Measurements from ENCODE around the gene DYRK1A.

Gene DYRK1A

GRCh38 chr21:37365517-37366481 lies 774 bp upstream of the DYRK1A start:
- DNase-seq (ENCODE audit: low read depth in 2 of 2): no peak

DNA sequence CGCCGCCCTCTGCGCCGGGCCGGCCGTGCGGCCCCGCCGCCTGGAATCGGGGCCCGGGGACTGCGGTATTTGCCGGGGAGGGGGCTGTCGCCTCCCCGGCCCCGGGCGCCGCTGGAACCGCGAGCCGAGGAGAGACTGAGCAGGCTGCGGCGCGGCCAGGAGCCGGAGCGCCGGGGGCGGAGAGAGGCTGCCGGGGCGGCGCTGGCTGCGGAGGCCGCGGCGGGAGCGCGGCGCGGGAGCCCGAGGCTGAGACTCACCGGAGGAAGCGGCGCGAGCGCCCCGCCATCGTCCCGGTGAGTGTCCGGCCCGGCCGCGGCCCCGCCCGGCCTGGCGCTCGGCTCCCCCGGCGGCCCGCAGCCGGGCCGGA lies 746 bp downstream of the DYRK1A start:
- DNase-seq (ENCODE audit: low read depth in 2 of 2): no peak

- no peak for DNase-seq (ENCODE audit: low read depth in 2 of 2)
Observed at GRCh38 chr21:37367703-37368540, 1.3 kb downstream of the DYRK1A start.

DNA sequence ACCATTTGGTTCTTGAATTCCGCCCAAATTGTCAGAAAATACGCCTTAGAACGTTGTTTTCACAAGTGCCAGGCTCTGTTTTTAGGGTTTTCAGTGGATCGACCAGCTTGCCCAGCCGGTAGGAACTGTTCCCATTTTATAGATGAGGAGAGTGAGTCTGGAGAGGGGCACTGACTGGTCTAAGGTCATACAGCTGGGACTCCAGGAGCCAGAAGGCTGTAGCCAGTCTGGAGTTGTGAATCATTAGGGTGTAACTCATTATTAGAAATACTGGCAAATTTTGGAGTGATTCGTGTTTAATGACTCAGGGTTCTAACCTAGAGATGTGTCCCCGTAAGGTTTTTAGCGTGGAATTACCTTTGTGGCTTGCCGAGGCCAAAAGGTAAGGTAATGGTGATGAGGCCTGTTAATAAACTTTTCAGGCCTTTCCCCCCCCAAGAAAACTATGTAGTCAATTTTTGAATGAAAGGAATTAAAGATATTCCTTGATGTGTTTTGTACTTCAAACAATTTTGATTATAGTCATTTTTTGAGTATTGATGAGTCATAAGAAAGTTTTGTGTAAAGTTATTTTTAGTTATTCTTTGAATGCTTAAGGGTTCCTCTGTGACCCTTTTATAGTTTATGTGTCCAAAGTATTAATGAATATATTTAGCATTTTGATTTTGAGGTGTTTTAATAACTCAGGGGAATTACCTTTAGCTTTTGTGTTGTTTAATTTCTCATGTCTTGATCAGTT lies 2.1 kb downstream of the DYRK1A start:
- DNase-seq (ENCODE audit: low read depth in 2 of 2): no peak

GRCh38 chr21:37369307-37369854 lies 2.8 kb downstream of the DYRK1A start:
- DNase-seq (ENCODE audit: low read depth in 2 of 2): no peak

GRCh38 chr21:37370152-37371040 lies 3.8 kb downstream of the DYRK1A start:
- no peak for DNase-seq (ENCODE audit: low read depth in 2 of 2)

DNA sequence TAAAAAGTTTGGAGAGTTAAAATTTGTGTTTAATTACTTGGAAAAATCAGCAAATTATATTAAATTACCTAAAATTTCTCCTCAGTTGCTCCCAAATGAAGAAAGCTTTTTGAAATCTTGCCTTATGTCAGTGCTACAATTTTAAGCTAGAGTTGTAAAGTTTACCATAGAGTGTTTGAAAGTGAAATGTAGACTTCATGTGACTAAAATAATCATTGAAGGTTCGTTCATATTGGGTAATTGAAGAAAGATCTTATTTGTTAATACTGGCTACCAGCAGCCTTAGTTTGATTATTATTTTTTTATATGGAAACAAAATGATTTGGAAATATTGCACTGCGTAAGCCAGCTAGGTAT lies 4.4 kb downstream of the DYRK1A start:
- no peak for DNase-seq (ENCODE audit: low read depth in 2 of 2)

- DNase-seq (ENCODE audit: low read depth in 2 of 2): no peak
Observed at GRCh38 chr21:37372127-37372731, 5.7 kb downstream of the DYRK1A start.

- DNase-seq (ENCODE audit: low read depth in 2 of 2): no peak
Observed at GRCh38 chr21:37372951-37373350, 6.4 kb downstream of the DYRK1A start.

GRCh38 chr21:37373539-37373938 lies 7.0 kb downstream of the DYRK1A start:
- DNase-seq (ENCODE audit: low read depth in 2 of 2): no peak

DNA sequence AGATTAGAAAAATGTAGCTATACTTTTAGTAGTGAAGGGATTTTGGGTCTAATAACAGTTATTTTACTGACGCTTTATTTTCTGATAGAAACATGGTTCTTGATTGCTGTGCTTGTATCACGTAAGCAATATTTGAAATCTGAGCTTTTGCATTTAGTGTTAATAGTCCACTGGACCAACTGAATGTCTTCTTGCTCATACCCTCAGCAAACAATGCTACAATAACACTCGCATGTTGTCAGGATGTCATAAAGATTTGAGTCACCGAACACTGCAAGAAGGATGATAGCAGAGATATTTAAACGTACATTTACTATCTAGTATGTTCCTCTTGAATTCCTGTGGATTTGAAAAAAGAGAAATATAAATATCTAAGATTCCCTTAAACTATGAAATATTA lies 7.5 kb downstream of the DYRK1A start:
- DNase-seq (ENCODE audit: low read depth in 2 of 2): no peak

GRCh38 chr21:37375866-37376574 lies 9.4 kb downstream of the DYRK1A start:
- no peak for DNase-seq (ENCODE audit: low read depth in 2 of 2)

GRCh38 chr21:37378700-37379139 lies 12.1 kb downstream of the DYRK1A start:
- DNase-seq (ENCODE audit: low read depth in 2 of 2): no peak

GRCh38 chr21:37380349-37381323 lies 14.1 kb downstream of the DYRK1A start:
- no peak for DNase-seq (ENCODE audit: low read depth in 2 of 2)

GRCh38 chr21:37381883-37382585 lies 15.5 kb downstream of the DYRK1A start:
- no peak for DNase-seq (ENCODE audit: low read depth in 2 of 2)

DNA sequence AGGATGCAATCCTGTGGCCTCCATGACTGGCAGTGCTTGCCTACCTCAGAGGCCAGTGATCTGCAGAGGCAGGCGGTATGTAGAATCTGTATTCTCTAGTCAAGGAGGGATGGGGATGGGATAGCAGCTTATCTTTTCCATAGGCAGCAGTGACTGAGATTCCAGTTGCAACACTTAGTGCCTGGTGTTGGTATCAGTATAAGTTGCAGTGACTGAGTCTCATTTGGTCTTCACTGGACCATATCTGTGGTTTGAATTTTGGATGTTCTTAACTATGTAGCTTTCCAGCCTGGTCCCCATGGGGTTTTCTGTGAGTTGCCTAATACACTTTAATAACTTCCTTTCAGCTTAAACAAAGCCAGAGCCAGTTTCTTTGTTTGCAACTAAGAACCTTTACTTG lies 16.5 kb downstream of the DYRK1A start:
- no peak for DNase-seq (ENCODE audit: low read depth in 2 of 2)

- DNase-seq (ENCODE audit: low read depth in 2 of 2): no peak
Observed at GRCh38 chr21:37383784-37384311, 17.3 kb downstream of the DYRK1A start.

- no peak for DNase-seq (ENCODE audit: low read depth in 2 of 2)
Observed at GRCh38 chr21:37384416-37384815, 17.8 kb downstream of the DYRK1A start.

Measured in fibroblast of skin of left quadriceps (primary cell).